Measurements from ENCODE around the gene CKAP4.
"Not testable (repeated sequence)": the region's sequence is repeated elsewhere in the genome, so short reads cannot be mapped to it uniquely, and the experiment has no call there.

CKAP4 gene

GRCh38 chr12:106287364-106287763 lies 39.5 kb upstream of the CKAP4 start:
- no peak overlapping the region for H3K4me3 ChIP-seq (ENCODE audit: low read depth in 1 of 2, low read length in 2 of 2)
- peaks cover 0 to under 1% of the 10 kb centered on the region in 2 donors for H3K9me3 ChIP-seq (ENCODE audit: control insufficient read depth in 1 of 2, low read length in 2 of 2)
- H3K27me3 ChIP-seq (ENCODE audit: control insufficient read depth in 1 of 2, insufficient read depth in 2 of 2, low read length in 2 of 2): peaks cover 0 to 4% of the 10 kb centered on the region in 2 donors
- H3K27ac ChIP-seq (ENCODE audit: low read depth, low read length): no peak overlapping the region
- H3K9ac ChIP-seq (ENCODE audit: low read depth in 1 of 2, low read length in 2 of 2): no peak overlapping the region
- H3K36me3 ChIP-seq (ENCODE audit: control insufficient read depth in 1 of 2, insufficient read depth in 2 of 2, low read length in 2 of 2): no peaks in the 10 kb centered on the region
- H3K4me1 ChIP-seq (ENCODE audit: control insufficient read depth in 1 of 2, insufficient read depth in 2 of 2, low read length in 2 of 2): peaks cover 8 to 19% of the 10 kb centered on the region in 2 donors

DNA sequence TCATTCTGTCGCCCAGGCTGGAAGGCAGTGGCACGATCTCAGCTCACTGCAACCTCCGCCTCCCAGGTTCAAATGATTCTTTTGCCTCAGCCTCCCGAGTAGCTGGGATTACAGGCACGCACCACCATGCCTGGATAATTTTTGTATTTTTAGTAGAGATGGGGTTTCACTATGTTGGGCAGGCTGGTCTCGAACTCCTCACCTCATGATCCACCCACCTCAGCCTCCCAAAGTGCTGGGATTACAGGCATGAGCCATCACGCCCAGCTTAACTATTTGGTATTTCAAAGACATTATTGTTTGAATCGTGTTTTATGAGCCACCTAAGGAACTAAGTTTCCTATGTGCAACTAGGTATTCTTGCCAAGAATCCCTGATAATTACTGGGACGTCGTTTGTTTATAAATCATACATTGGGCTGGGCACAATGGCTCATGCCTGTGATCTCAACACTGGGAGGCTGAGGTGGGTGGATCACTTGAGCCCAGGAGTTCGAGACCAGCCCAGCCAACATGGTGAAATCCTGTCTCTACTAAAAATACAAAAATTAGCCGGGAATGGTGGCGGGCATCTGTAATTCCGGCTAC lies 38.8 kb upstream of the CKAP4 start:
- not testable (repeated sequence) for H3K9me3 ChIP-seq (ENCODE audit: control insufficient read depth in 1 of 2, low read length in 2 of 2); H3K27ac ChIP-seq (ENCODE audit: low read depth, low read length)

DNA sequence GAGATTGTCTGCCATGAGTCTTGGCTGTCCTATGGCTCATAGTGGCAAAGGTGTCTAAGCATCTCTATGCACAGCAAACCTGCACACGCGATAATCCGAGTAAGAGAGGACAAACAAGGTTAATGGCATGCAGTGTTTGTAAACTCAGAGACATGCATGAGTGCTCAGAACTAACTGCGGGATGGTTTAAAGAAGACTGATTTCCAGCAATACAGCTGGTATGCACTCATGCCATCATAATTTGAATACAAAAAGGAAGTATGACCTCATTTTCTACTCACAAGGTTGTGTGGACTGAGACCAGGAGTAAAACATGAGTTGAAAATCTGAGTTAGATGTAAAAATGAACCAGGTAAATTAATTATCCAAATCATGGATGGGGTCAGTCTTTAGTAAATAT lies 38.2 kb upstream of the CKAP4 start:
- Histone ChIP-seq H3K27ac (ENCODE audit: low read depth, low read length) (no peak overlapping the region), H3K9me3 (ENCODE audit: control insufficient read depth in 1 of 2, low read length in 2 of 2) (peaks cover 2 to 11% of the 10 kb centered on the region in 2 donors), H3K27me3 (ENCODE audit: control insufficient read depth in 1 of 2, insufficient read depth in 2 of 2, low read length in 2 of 2) (peaks cover 0 to 4% of the 10 kb centered on the region in 2 donors), H3K4me1 (ENCODE audit: control insufficient read depth in 1 of 2, insufficient read depth in 2 of 2, low read length in 2 of 2) (peaks cover 5 to 16% of the 10 kb centered on the region in 2 donors), H3K4me3 (ENCODE audit: low read depth in 1 of 2, low read length in 2 of 2) (no peak overlapping the region), H3K9ac (ENCODE audit: low read depth in 1 of 2, low read length in 2 of 2) (no peak overlapping the region), H3K36me3 (ENCODE audit: control insufficient read depth in 1 of 2, insufficient read depth in 2 of 2, low read length in 2 of 2) (no peaks in the 10 kb centered on the region)

More for the DNA sequence above, 38.8 kb upstream of the CKAP4 start:
- H3K36me3 ChIP-seq (ENCODE audit: control insufficient read depth in 1 of 2, insufficient read depth in 2 of 2, low read length in 2 of 2); H3K9ac ChIP-seq (ENCODE audit: low read depth in 1 of 2, low read length in 2 of 2); H3K4me3 ChIP-seq (ENCODE audit: low read depth in 1 of 2, low read length in 2 of 2); H3K27me3 ChIP-seq (ENCODE audit: control insufficient read depth in 1 of 2, insufficient read depth in 2 of 2, low read length in 2 of 2): not testable (repeated sequence)
- peaks cover 8 to 19% of the 10 kb centered on the region in 2 donors for H3K4me1 ChIP-seq (ENCODE audit: control insufficient read depth in 1 of 2, insufficient read depth in 2 of 2, low read length in 2 of 2)

DNA sequence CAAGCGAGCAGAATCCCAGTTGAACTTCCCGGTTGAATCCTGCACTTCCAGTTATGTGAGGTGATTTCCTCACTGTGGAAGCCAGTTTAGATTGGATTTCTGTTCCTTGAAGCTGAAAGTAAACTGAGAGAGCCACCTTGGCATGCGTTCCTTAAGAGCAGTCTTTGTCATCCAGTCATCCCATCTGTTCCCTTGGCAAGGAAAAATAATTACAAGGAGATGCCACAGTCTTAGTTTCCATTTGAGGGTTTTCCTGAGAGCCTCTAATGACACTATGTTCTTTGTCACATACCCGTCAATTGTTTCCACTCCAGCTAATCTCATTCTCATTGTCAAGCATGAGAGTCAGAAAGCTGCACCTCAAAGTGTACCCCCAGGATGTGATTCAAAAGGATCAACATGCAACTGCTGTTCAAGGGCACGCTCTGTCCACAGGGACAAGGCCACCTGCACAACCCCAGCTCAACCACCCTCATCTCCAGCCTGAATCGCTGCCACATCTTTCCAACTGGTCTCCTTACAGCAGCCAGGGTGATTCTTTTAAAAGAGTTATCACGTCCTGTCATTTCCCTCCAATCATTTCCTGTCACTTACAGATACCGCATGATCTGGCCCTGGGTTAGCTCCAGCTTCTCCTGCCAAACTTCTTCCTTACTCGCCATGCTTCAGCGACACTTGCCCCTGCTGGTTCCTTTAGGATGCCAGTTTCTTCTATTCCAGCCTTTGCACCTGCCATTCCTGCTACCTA lies 36.7 kb upstream of the CKAP4 start:
- H3K4me1 ChIP-seq (ENCODE audit: control insufficient read depth in 1 of 2, insufficient read depth in 2 of 2, low read length in 2 of 2): peaks cover 5 to 14% of the 10 kb centered on the region in 2 donors
- H3K4me3 ChIP-seq (ENCODE audit: low read depth in 1 of 2, low read length in 2 of 2): no peak overlapping the region
- no peak overlapping the region for H3K9ac ChIP-seq (ENCODE audit: low read depth in 1 of 2, low read length in 2 of 2)
- H3K9me3 ChIP-seq (ENCODE audit: control insufficient read depth in 1 of 2, low read length in 2 of 2): peaks cover 2 to 11% of the 10 kb centered on the region in 2 donors
- no peak overlapping the region for H3K27ac ChIP-seq (ENCODE audit: low read depth, low read length)
- H3K36me3 ChIP-seq (ENCODE audit: control insufficient read depth in 1 of 2, insufficient read depth in 2 of 2, low read length in 2 of 2): no peaks in the 10 kb centered on the region
- H3K27me3 ChIP-seq (ENCODE audit: control insufficient read depth in 1 of 2, insufficient read depth in 2 of 2, low read length in 2 of 2): peaks cover 0 to 4% of the 10 kb centered on the region in 2 donors

- Histone ChIP-seq H3K9me3 (ENCODE audit: control insufficient read depth in 1 of 2, low read length in 2 of 2) (peaks cover 2 to 11% of the 10 kb centered on the region in 2 donors), H3K4me1 (ENCODE audit: control insufficient read depth in 1 of 2, insufficient read depth in 2 of 2, low read length in 2 of 2) (peaks cover 0 to under 1% of the 10 kb centered on the region in 2 donors), H3K4me3 (ENCODE audit: low read depth in 1 of 2, low read length in 2 of 2) (no peak overlapping the region), H3K36me3 (ENCODE audit: control insufficient read depth in 1 of 2, insufficient read depth in 2 of 2, low read length in 2 of 2) (no peaks in the 10 kb centered on the region), H3K27ac (ENCODE audit: low read depth, low read length) (no peak overlapping the region), H3K27me3 (ENCODE audit: control insufficient read depth in 1 of 2, insufficient read depth in 2 of 2, low read length in 2 of 2) (peaks cover 0 to 4% of the 10 kb centered on the region in 2 donors), H3K9ac (ENCODE audit: low read depth in 1 of 2, low read length in 2 of 2) (no peak overlapping the region)
These were observed 34.8 kb upstream of the CKAP4 start for GRCh38 chr12:106282457-106283097.

- no peak overlapping the region for H3K27ac ChIP-seq (ENCODE audit: low read depth, low read length)
- peaks cover 0 to 4% of the 10 kb centered on the region in 2 donors for H3K27me3 ChIP-seq (ENCODE audit: control insufficient read depth in 1 of 2, insufficient read depth in 2 of 2, low read length in 2 of 2)
- H3K4me1 ChIP-seq (ENCODE audit: control insufficient read depth in 1 of 2, insufficient read depth in 2 of 2, low read length in 2 of 2): no peaks in the 10 kb centered on the region
- peaks cover 2 to 11% of the 10 kb centered on the region in 2 donors for H3K9me3 ChIP-seq (ENCODE audit: control insufficient read depth in 1 of 2, low read length in 2 of 2)
- no peak overlapping the region for H3K9ac ChIP-seq (ENCODE audit: low read depth in 1 of 2, low read length in 2 of 2)
- no peaks in the 10 kb centered on the region for H3K36me3 ChIP-seq (ENCODE audit: control insufficient read depth in 1 of 2, insufficient read depth in 2 of 2, low read length in 2 of 2)
- H3K4me3 ChIP-seq (ENCODE audit: low read depth in 1 of 2, low read length in 2 of 2): no peak overlapping the region
These were observed 34.0 kb upstream of the CKAP4 start for GRCh38 chr12:106281804-106282203.

- no peak overlapping the region for H3K9ac ChIP-seq (ENCODE audit: low read depth in 1 of 2, low read length in 2 of 2)
- H3K27me3 ChIP-seq (ENCODE audit: control insufficient read depth in 1 of 2, insufficient read depth in 2 of 2, low read length in 2 of 2): peaks cover 0 to 4% of the 10 kb centered on the region in 2 donors
- no peak overlapping the region for H3K4me3 ChIP-seq (ENCODE audit: low read depth in 1 of 2, low read length in 2 of 2)
- no peaks in the 10 kb centered on the region for H3K4me1 ChIP-seq (ENCODE audit: control insufficient read depth in 1 of 2, insufficient read depth in 2 of 2, low read length in 2 of 2)
- no peak overlapping the region for H3K27ac ChIP-seq (ENCODE audit: low read depth, low read length)
- H3K36me3 ChIP-seq (ENCODE audit: control insufficient read depth in 1 of 2, insufficient read depth in 2 of 2, low read length in 2 of 2): no peaks in the 10 kb centered on the region
- H3K9me3 ChIP-seq (ENCODE audit: control insufficient read depth in 1 of 2, low read length in 2 of 2): peaks cover 2 to 11% of the 10 kb centered on the region in 2 donors
These were observed 33.4 kb upstream of the CKAP4 start for GRCh38 chr12:106281056-106281782.

- H3K27me3 ChIP-seq (ENCODE audit: control insufficient read depth in 1 of 2, insufficient read depth in 2 of 2, low read length in 2 of 2): no peaks in the 10 kb centered on the region
- H3K36me3 ChIP-seq (ENCODE audit: control insufficient read depth in 1 of 2, insufficient read depth in 2 of 2, low read length in 2 of 2): no peaks in the 10 kb centered on the region
- H3K4me3 ChIP-seq (ENCODE audit: low read depth in 1 of 2, low read length in 2 of 2): no peak overlapping the region
- peaks cover 2 to 11% of the 10 kb centered on the region in 2 donors for H3K9me3 ChIP-seq (ENCODE audit: control insufficient read depth in 1 of 2, low read length in 2 of 2)
- H3K9ac ChIP-seq (ENCODE audit: low read depth in 1 of 2, low read length in 2 of 2): no peak overlapping the region
- H3K4me1 ChIP-seq (ENCODE audit: control insufficient read depth in 1 of 2, insufficient read depth in 2 of 2, low read length in 2 of 2): peaks cover 3 to 4% of the 10 kb centered on the region in 2 donors
- H3K27ac ChIP-seq (ENCODE audit: low read depth, low read length): no peak overlapping the region
These were observed 32.3 kb upstream of the CKAP4 start for GRCh38 chr12:106280106-106280505.

DNA sequence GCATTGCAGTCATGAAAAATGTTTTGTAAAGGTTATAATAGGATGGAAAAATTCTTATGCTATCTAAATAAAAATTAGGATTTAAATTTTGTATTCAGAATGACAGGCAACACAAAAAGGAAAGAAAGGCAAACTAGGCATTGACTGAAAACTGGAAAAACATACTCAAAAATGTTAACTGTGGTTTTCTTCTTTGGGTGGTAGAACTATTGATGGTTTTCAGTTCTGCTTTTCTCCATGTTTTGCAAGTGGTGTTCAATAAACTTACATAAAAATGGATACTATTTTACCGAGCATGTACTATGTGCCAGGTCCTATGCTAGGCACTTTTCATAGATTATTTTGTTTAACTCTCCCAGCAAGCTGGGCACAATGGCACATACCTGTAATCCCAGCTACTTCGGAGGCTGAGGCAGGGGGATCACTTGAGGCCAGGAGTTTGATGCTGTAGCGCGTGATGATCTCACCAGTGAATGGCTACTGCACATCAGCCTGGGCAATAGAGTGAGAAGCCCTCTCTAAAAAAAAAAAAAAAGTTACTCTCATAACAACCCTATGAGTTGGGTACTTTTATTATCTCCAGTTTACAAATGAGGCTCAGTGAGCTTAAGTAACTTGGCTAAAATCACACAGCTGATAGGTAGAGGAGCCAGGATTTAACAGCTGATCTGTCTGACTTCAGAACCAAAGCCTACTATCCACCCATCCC lies 28.4 kb upstream of the CKAP4 start:
- no peak overlapping the region for H3K4me3 ChIP-seq (ENCODE audit: low read depth in 1 of 2, low read length in 2 of 2)
- no peaks in the 10 kb centered on the region for H3K36me3 ChIP-seq (ENCODE audit: control insufficient read depth in 1 of 2, insufficient read depth in 2 of 2, low read length in 2 of 2)
- no peak overlapping the region for H3K27ac ChIP-seq (ENCODE audit: low read depth, low read length)
- no peak overlapping the region for H3K9ac ChIP-seq (ENCODE audit: low read depth in 1 of 2, low read length in 2 of 2)
- H3K4me1 ChIP-seq (ENCODE audit: control insufficient read depth in 1 of 2, insufficient read depth in 2 of 2, low read length in 2 of 2): peaks cover 9 to 10% of the 10 kb centered on the region in 2 donors
- H3K9me3 ChIP-seq (ENCODE audit: control insufficient read depth in 1 of 2, low read length in 2 of 2): peaks cover 0 to under 1% of the 10 kb centered on the region in 2 donors
- H3K27me3 ChIP-seq (ENCODE audit: control insufficient read depth in 1 of 2, insufficient read depth in 2 of 2, low read length in 2 of 2): no peaks in the 10 kb centered on the region

Data from duodenal mucosa (tissue), 2 donors.